Heart left ventricle (tissue), 16 donors: ENCODE results near the gene LYRM4. TPM values are rescaled to one million over a fixed set of nuclear protein-coding genes. Genes with fewer than 3 reads are reported as not detected.
A peak's percentile ranks its signal among the peaks of the same experiment; 100 is the strongest.

ENCODE experiments used
- ATAC-seq, 4 donors: fragments of 200-7000 bp; cut with Tn5 transposase; one replicate each; pipeline ENCODE4 v1.9.1; 2020 to 2022; ENCODE audit warnings: moderate library complexity in 4 of 4, mild to moderate bottlenecking in 3 of 4, moderate number of reproducible peaks in 1 of 4
- DNase-seq, 5 donors: peaks; one replicate each; pipeline ENCODE4 v3.0.0-alpha.2; 2020
- H3K27ac ChIP-seq, 12 donors: fragments of 200-600 bp; sonication (generic) in 4 of 12; one replicate each; pipeline versions ENCODE4 v1.5.0 to v1.8.0; 2016 to 2022; ENCODE audit warnings: mild to moderate bottlenecking in 2 of 12
- H3K27me3 ChIP-seq, 9 donors: fragments of 200-600 bp; sonication (generic) in 2 of 9; one replicate each; pipeline versions ENCODE4 v1.5.1 to v1.8.0; 2016 to 2022; ENCODE audit warnings: mild to moderate bottlenecking in 3 of 9
- H3K36me3 ChIP-seq, 9 donors: fragments of 200-600 bp; sonication (generic) in 2 of 9; one replicate each; pipeline versions ENCODE4 v1.5.0 to v1.8.0; 2018 to 2022; ENCODE audit warnings: mild to moderate bottlenecking in 2 of 9
- H3K4me1 ChIP-seq, 12 donors: fragments of 200-600 bp; sonication (generic) in 4 of 12; one replicate each; pipeline versions ENCODE4 v1.5.0 to v1.8.0; 2016 to 2022; ENCODE audit warnings: mild to moderate bottlenecking in 3 of 12
- H3K4me3 ChIP-seq, 12 donors: fragments of 200-600 bp; sonication (generic) in 4 of 12; one replicate each; pipeline versions ENCODE4 v1.5.0 to v1.8.0; 2017 to 2022; ENCODE audit warnings: mild to moderate bottlenecking in 9 of 12, moderate library complexity in 4 of 12
- H3K9me3 ChIP-seq, 12 donors: fragments of 200-600 bp; sonication (generic) in 4 of 12; one replicate each; pipeline versions ENCODE4 v1.5.0 to v1.8.0; 2016 to 2022; ENCODE audit warnings: mild to moderate bottlenecking in 1 of 12
- POLR2A ChIP-seq, 2 donors: fragments of 450-650 bp; IDR thresholded peaks; one replicate each; pipeline ENCODE4 v1.6.1; 2017; ENCODE audit warnings: antibody characterized with exemption in 2 of 2, mild to moderate bottlenecking in 2 of 2, moderate library complexity in 2 of 2
- WGBS, 4 donors: extraction: QIAGEN DNeasy Blood & Tissue Kit in 2 of 4; methylation state at CpG; one replicate each; pipeline versions ENCODE4 v1.1.5 to v1.1.7; 2013 to 2018; 5-methylcytosine and 5-hydroxymethylcytosine counted together
- intact Hi-C, 10 donors: fragments of 100-400 bp; cut with DNase I; formaldehyde crosslinking; loops; one replicate each; pipeline versions ENCODE4 v1.11.1 to v1.14.2; 2022
- polyA plus RNA-seq, 2 donors: library from polyadenylated mRNA; stranded (reverse); fragments of 200-250 nt; gene quantifications; one replicate each; pipeline ENCODE4 v1.2.3, GENCODE V29; 2013
- total RNA-seq, 9 donors: library from RNA; depleted of rRNA in 2 of 9; stranded (reverse); fragments of >200 nt in 2 of 9; fragmentation: NEBNext Ultra II Directional in 3 of 9; extraction: Animal tissue kit (Norgen Biotek cat#: 25700) in 3 of 9; gene quantifications; one replicate each; pipeline versions ENCODE4 v1.1.0 to v1.2.4, GENCODE V29; 2016 to 2023
- TF ChIP-seq, protein P1 (sequence below), 12 donors: fragments of 200-600 bp; sonication (generic) in 4 of 12; IDR thresholded peaks; one replicate each; pipeline versions ENCODE4 v1.5.0 to v1.8.0; 2018 to 2022; ENCODE audit warnings: antibody characterized with exemption in 12 of 12, mild to moderate bottlenecking in 5 of 12
- donor health status: ischemic (EF 13 %, LVEDD 7.1; RV severe dilation, severe dysfunction).
- donor health status: healthy with polysubstance abuse.
- donor health status: DM: no; HTN: yes; CAD: no.
- donor health status: DM: no; HTN: no; CAD: no.
- donor health status: ischemic (EF 25% LVEDD 6.9; RV normal size, moderate dysfunction).
- donor health status: ischemic (EF 25% LVEDD 5.7; RV mildly dilated, moderate dysfunction).
- donor health status: healthy.
- donor health status: DM: yes; HTN: yes; CAD: no.
- donor health status: ischemic (EF 35%, LVEDD 5.7; RV mildly dilated, moderate dysfunction).
- donor health status: nonischemic (EF 11% LVEDD 7.7; RV severe dilation, severe dysfunction).
- donor health status: DM: yes; HTN: yes; CAD: no.
- donor health status: PGD.
- donor health status: ischemic (EF 29% LVEDD 5.4; RV normal size, mild dysfunction).
- donor health status: nonischemic (EF 23%, LVEDD 6.1; RV moderate dilation, normal function).

Gene LYRM4
- total and polyA plus RNA-seq, 11 donors: 18.8 to 39.7 (median 21.3) TPM

DNA sequence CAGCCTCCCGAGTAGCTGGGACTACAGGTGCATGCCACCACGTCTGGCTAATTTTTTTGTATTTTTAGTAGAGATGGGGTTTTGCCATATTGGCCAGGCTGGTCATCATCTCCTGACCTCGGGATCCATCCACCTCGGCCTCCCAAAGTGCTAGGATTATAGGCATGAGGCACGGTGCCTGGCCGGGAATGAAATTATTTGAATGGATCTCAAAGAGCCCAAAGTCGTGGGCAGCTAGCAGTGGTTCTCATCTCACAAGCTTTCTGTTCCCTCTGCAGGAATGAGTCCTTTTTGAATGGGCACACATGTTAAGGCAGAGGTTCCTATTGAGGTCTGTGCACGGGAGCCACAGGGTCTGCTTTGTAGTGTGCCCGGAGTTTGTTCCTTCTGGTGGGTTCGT lies 140.7 kb downstream of the LYRM4 start:
- Histone ChIP-seq H3K9me3 (no peaks in the 10 kb centered on the region), H3K36me3 (no peaks in the 10 kb centered on the region), H3K4me1 (peaks cover 0 to 19% (median 0%) of the 10 kb centered on the region in 12 donors), H3K4me3 (no peak overlapping the region), H3K27ac (no peak overlapping the region), H3K27me3 (no peaks in the 10 kb centered on the region)
- 88 to 97% (median 96%) methylated on average over 10 of the region's 10 CpGs for WGBS, 4 donors
- no peak for ATAC-seq
- DNase-seq: no peak
- intact Hi-C loops: loop anchor here in 1 of 10 donors (5.0 kb wide), 1 partner anchor 38 kb away; no protein-coding TSS in a partner anchor
- no peak for TF ChIP-seq POLR2A (IDR thresholded peaks at IDR 0.05)

GRCh38 chr6:5119090-5119951 lies 141.4 kb downstream of the LYRM4 start:
- no peak overlapping the region for H3K4me3 ChIP-seq
- DNase-seq (no peak), ATAC-seq (no peak)
- WGBS, 4 donors: 90 to 94% (median 92%) methylated on average over 17 of the region's 17 CpGs
- H3K27ac ChIP-seq: no peak overlapping the region
- no peaks in the 10 kb centered on the region for H3K36me3 ChIP-seq
- H3K27me3 ChIP-seq: no peaks in the 10 kb centered on the region
- TF ChIP-seq, protein P1, sequence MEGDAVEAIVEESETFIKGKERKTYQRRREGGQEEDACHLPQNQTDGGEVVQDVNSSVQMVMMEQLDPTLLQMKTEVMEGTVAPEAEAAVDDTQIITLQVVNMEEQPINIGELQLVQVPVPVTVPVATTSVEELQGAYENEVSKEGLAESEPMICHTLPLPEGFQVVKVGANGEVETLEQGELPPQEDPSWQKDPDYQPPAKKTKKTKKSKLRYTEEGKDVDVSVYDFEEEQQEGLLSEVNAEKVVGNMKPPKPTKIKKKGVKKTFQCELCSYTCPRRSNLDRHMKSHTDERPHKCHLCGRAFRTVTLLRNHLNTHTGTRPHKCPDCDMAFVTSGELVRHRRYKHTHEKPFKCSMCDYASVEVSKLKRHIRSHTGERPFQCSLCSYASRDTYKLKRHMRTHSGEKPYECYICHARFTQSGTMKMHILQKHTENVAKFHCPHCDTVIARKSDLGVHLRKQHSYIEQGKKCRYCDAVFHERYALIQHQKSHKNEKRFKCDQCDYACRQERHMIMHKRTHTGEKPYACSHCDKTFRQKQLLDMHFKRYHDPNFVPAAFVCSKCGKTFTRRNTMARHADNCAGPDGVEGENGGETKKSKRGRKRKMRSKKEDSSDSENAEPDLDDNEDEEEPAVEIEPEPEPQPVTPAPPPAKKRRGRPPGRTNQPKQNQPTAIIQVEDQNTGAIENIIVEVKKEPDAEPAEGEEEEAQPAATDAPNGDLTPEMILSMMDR (IDR thresholded peaks at IDR 0.05): no peak
- no peak for TF ChIP-seq POLR2A (IDR thresholded peaks at IDR 0.05)
- peaks cover 0 to 24% (median 0%) of the 10 kb centered on the region in 12 donors for H3K4me1 ChIP-seq
- no peaks in the 10 kb centered on the region for H3K9me3 ChIP-seq
- intact Hi-C loops: loop anchor here in 2 of 10 donors (10.0 kb wide), 2 partner anchors 65 to 115 kb away; partner anchors contain the start of gene RPP40 (in 1 of the 2)

DNA sequence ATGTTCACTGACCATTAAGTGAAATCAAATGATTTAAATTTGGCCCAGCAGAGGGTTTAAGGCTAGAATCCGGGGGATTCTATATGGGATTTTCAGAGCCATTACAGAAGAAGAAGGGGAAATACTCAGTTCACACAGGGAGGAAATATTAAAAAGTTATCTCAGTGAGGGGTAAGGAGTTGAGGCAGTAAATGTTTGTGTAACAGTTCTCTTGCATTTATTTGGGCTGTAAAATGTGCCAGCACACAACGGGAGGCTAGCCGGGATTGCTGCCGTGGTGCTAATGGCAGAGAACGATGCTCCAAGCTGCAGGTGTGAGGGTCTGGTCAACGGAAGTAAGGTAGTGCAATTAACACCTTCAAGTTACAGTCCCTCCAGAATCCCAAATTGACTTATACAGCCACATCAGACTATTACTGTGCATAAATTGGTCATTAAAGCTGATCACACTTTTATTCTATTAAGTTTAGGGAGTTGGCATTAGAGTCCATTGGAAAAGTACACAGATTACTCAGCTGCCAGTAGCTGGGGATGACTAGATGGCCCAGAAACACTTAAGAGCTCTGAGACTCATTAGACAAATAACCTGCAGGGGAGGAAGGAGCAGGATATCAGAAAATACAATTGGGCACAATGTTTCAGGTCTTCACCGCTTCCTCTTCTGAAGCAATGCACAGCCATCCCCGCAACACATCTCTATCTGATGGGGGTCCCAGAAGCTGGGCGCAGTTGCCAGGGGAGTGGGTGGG lies 144.3 kb downstream of the LYRM4 start:
- Histone ChIP-seq H3K4me3 (no peak overlapping the region), H3K27me3 (no peaks in the 10 kb centered on the region), H3K9me3 (no peaks in the 10 kb centered on the region), H3K4me1 (peaks cover 0 to 15% (median 0%) of the 10 kb centered on the region in 12 donors), H3K36me3 (no peaks in the 10 kb centered on the region), H3K27ac (no peak overlapping the region)
- no peak for DNase-seq
- intact Hi-C loops: loop anchor here in 2 of 10 donors (10.0 kb wide), 2 partner anchors 62 to 112 kb away; partner anchors contain the start of gene RPP40 (in 1 of the 2)
- ATAC-seq: no peak
- no peak for TF ChIP-seq POLR2A (IDR thresholded peaks at IDR 0.05)
- TF ChIP-seq, protein P1 (IDR thresholded peaks at IDR 0.05): no peak
- WGBS, 4 donors: 92 to 95% (median 94%) methylated on average over 9 of the region's 9 CpGs

GRCh38 chr6:5115168-5115567 lies 145.6 kb downstream of the LYRM4 start:
- peaks cover 0 to 4% (median 0%) of the 10 kb centered on the region in 9 donors for H3K36me3 ChIP-seq
- 71 to 83% (median 76%) methylated on average over 10 of the region's 10 CpGs for WGBS, 4 donors
- peak in 3 of 4 donors; percentile 50 to 65 (median 61) for ATAC-seq
- H3K4me1 ChIP-seq: peaks cover 0 to 13% (median 0%) of the 10 kb centered on the region in 12 donors
- no peak overlapping the region for H3K4me3 ChIP-seq
- intact Hi-C loops: loop anchor here in 3 of 10 donors (1.0 to 10.0 kb wide), 3 partner anchors 37 to 110 kb away; partner anchors contain the start of gene RPP40 (in 1 of the 3)
- H3K27me3 ChIP-seq: no peaks in the 10 kb centered on the region
- no peak overlapping the region for H3K27ac ChIP-seq
- peak in 1 of 5 donors; percentile 53 for DNase-seq
- no peaks in the 10 kb centered on the region for H3K9me3 ChIP-seq
- TF ChIP-seq, protein P1 (IDR thresholded peaks at IDR 0.05): peak; percentile 21 to 64 (median 44)
- TF ChIP-seq POLR2A (IDR thresholded peaks at IDR 0.05): no peak
